Spleen (tissue), 11 donors: ENCODE results near the gene ARSD. TPM values are rescaled to one million over a fixed set of nuclear protein-coding genes. Genes with fewer than 3 reads are reported as not detected.

Experiments
- DNase-seq: peaks from one replicate; pipeline ENCODE4 v3.0.0-alpha.2; 2020
- H3K27ac ChIP-seq, 8 donors: fragments of 200-600 bp; sonication (generic) in 7 of 8; 1 replicate in 4 of 8; 2 replicates in 4 of 8; pipeline versions ENCODE4 v1.5.0 to v1.8.0; 2016 to 2021; ENCODE audit warnings: inconsistent platforms in 4 of 8, mild to moderate bottlenecking in 4 of 8, moderate library complexity in 1 of 8
- H3K27me3 ChIP-seq, 7 donors: fragments of 200-600 bp; sonication (generic) in 6 of 7; replicated peaks in 1 of 7; 1 replicate in 4 of 7; 2 replicates in 3 of 7; pipeline versions ENCODE4 v1.5.0 to v1.8.0; 2016 to 2021; ENCODE audit warnings: inconsistent platforms in 3 of 7, mild to moderate bottlenecking in 1 of 7
- H3K36me3 ChIP-seq, 6 donors: fragments of 200-600 bp; sonication (generic) in 5 of 6; 1 replicate in 4 of 6; 2 replicates in 2 of 6; pipeline versions ENCODE4 v1.5.0 to v1.8.0; 2016 to 2021; ENCODE audit warnings: inconsistent platforms in 2 of 6
- H3K4me1 ChIP-seq, 6 donors: fragments of 200-600 bp; sonication (generic) in 5 of 6; 1 replicate in 3 of 6; 2 replicates in 3 of 6; pipeline versions ENCODE4 v1.5.0 to v1.8.0; 2016 to 2021; ENCODE audit warnings: inconsistent platforms in 3 of 6
- H3K4me3 ChIP-seq, 8 donors: fragments of 200-600 bp; sonication (generic) in 7 of 8; 1 replicate in 4 of 8; 2 replicates in 4 of 8; pipeline versions ENCODE4 v1.5.0 to v1.8.0; 2016 to 2021; ENCODE audit warnings: inconsistent platforms in 4 of 8, mild to moderate bottlenecking in 4 of 8, moderate library complexity in 2 of 8
- H3K9me3 ChIP-seq, 8 donors: fragments of 200-600 bp; sonication (generic) in 7 of 8; 1 replicate in 4 of 8; 2 replicates in 4 of 8; pipeline versions ENCODE4 v1.5.0 to v1.8.0; 2016 to 2021; ENCODE audit warnings: inconsistent platforms in 4 of 8
- POLR2A ChIP-seq, 3 donors: fragments of 450-650 bp; IDR thresholded peaks; one replicate each; pipeline ENCODE4 v1.5.1; 2017; ENCODE audit warnings: antibody characterized with exemption in 3 of 3, mild to moderate bottlenecking in 1 of 3
- POLR2AphosphoS5 ChIP-seq, 3 donors: sonication (generic); formaldehyde crosslinking; IDR thresholded peaks; one replicate each; pipeline ENCODE4 v1.5.1; 2017; ENCODE audit warnings: antibody characterized with exemption in 3 of 3
- WGBS, 5 donors: extraction: QIAGEN DNeasy Blood & Tissue Kit in 3 of 5; methylation state at CpG; one replicate each; pipeline versions ENCODE4 v1.1.5 to v1.1.7; 2013 to 2018; 5-methylcytosine and 5-hydroxymethylcytosine counted together
- intact Hi-C: fragments of 100-400 bp; cut with DNase I; formaldehyde crosslinking; loops from one replicate; pipeline ENCODE4 v1.15.0; 2023; ENCODE audit warnings: low total_unique reads
- polyA plus RNA-seq, 3 donors: library from polyadenylated mRNA; stranded (reverse); fragments of 200-250 nt; gene quantifications; one replicate each; pipeline ENCODE4 v1.2.1, GENCODE V29; 2013
- total RNA-seq, 7 donors: library from RNA; depleted of rRNA in 3 of 7; stranded (reverse); fragments of >200 nt in 3 of 7; fragmentation: NEBNext Ultra II Directional in 4 of 7; extraction: Animal tissue kit (Norgen Biotek cat#: 25700) in 4 of 7; gene quantifications; one replicate each; pipeline versions ENCODE4 v1.1.0 to v1.2.1, GENCODE V29; 2016 to 2021
- TF ChIP-seq, protein P1 (sequence below), 11 experiments: fragments of 200-600 bp in 7 of 11; fragments of 450-650 bp in 4 of 11; sonication (generic) in 4 of 11; IDR thresholded peaks in 8 of 11; conservative IDR thresholded peaks in 3 of 11; 1 replicate in 7 of 11; 2 replicates in 4 of 11; pipeline versions ENCODE4 v1.4.0 to v1.8.0; 2016 to 2021; ENCODE audit warnings: antibody characterized with exemption in 11 of 11, inconsistent platforms in 4 of 11, mild to moderate bottlenecking in 1 of 11
- donor health status: healthy with polysubstance abuse.
- donor health status: DM: no; HTN: no; CAD: no; lungs with moderate emphysema.
- donor health status: DM: no; HTN: no; CAD: no.
- donor health status: Bipolar disorder and iron deficiency.
- donor health status: healthy.
- donor health status: DM: no; HTN: no; CAD: no.
- donor health status: DM: yes; HTN: yes; CAD: no.

ARSD gene
- total and polyA plus RNA-seq, 10 donors, result 2.8 to 22.0 (median 12.8) TPM

DNA sequence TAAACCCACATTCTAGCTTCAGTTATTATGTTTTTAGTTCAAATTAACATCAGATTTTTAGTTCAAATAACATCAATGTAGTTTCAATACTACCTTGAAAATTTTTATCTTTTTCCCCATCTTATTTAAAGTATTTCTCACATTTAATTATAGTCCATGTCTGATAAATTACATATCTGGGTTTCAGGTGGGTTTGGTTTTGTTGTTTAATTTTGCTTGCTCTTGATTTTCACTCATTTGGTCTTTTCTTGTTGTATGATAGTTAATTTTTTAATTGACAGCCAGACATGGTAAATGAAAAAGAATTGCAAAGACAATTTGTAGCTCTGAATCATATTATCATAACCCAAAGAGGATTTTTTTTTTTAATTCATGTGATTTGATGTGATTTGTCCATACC, 58.5 kb downstream of the ARSD start:
- TF ChIP-seq, protein P1, sequence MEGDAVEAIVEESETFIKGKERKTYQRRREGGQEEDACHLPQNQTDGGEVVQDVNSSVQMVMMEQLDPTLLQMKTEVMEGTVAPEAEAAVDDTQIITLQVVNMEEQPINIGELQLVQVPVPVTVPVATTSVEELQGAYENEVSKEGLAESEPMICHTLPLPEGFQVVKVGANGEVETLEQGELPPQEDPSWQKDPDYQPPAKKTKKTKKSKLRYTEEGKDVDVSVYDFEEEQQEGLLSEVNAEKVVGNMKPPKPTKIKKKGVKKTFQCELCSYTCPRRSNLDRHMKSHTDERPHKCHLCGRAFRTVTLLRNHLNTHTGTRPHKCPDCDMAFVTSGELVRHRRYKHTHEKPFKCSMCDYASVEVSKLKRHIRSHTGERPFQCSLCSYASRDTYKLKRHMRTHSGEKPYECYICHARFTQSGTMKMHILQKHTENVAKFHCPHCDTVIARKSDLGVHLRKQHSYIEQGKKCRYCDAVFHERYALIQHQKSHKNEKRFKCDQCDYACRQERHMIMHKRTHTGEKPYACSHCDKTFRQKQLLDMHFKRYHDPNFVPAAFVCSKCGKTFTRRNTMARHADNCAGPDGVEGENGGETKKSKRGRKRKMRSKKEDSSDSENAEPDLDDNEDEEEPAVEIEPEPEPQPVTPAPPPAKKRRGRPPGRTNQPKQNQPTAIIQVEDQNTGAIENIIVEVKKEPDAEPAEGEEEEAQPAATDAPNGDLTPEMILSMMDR (IDR thresholded peaks at IDR 0.05 in 8 of 11, conservative IDR thresholded peaks at IDR 0.05 in 3 of 11), result no peak
- TF ChIP-seq POLR2AphosphoS5 (IDR thresholded peaks at IDR 0.05) (no peak), POLR2A (IDR thresholded peaks at IDR 0.05) (no peak)
- H3K27me3 ChIP-seq, result peaks cover 0 to 4% (median 0%) of the 10 kb centered on the region in 7 donors
- DNase-seq, result no peak
- no peak overlapping the region for H3K4me3 ChIP-seq
- H3K4me1 ChIP-seq, result no peaks in the 10 kb centered on the region
- no peak overlapping the region for H3K27ac ChIP-seq
- H3K36me3 ChIP-seq, result no peaks in the 10 kb centered on the region
- H3K9me3 ChIP-seq, result peaks cover 0 to 15% (median 1%) of the 10 kb centered on the region in 8 donors
- intact Hi-C loops, result no loop called here

DNA sequence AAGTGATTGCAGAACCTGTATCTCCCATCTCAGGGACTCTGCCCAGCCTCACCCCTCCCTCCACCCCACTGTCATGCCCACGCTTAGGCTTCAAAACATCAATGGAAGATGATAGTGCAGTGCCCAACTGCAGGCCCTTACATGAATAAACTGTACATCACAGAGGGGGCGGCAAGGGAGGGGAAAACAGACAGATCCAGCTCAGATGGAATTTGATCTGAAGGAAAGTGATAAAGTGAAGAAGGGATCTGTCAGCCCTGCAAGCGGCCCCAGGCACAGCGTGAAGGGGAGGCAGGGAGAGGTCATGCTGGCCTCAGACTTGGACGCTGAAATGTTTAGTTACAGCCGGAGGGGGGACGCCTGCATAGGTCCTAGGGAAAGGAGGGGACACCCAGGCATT, 61.9 kb downstream of the ARSD start:
- intact Hi-C loops, result no loop called here
- 81 to 95% (median 91%) methylated on average over 7 of the region's 7 CpGs for WGBS, 5 donors
- no peak overlapping the region for H3K27ac ChIP-seq
- peaks cover 0 to 15% (median 1%) of the 10 kb centered on the region in 8 donors for H3K9me3 ChIP-seq
- no peak for TF ChIP-seq POLR2A (IDR thresholded peaks at IDR 0.05)
- TF ChIP-seq POLR2AphosphoS5 (IDR thresholded peaks at IDR 0.05), result no peak
- TF ChIP-seq, protein P1 (IDR thresholded peaks at IDR 0.05 in 8 of 11, conservative IDR thresholded peaks at IDR 0.05 in 3 of 11), result no peak
- H3K4me1 ChIP-seq, result no peaks in the 10 kb centered on the region
- peaks cover 0 to 4% (median 0%) of the 10 kb centered on the region in 7 donors for H3K27me3 ChIP-seq
- H3K4me3 ChIP-seq, result no peak overlapping the region
- DNase-seq, result no peak
- H3K36me3 ChIP-seq, result no peaks in the 10 kb centered on the region

DNA sequence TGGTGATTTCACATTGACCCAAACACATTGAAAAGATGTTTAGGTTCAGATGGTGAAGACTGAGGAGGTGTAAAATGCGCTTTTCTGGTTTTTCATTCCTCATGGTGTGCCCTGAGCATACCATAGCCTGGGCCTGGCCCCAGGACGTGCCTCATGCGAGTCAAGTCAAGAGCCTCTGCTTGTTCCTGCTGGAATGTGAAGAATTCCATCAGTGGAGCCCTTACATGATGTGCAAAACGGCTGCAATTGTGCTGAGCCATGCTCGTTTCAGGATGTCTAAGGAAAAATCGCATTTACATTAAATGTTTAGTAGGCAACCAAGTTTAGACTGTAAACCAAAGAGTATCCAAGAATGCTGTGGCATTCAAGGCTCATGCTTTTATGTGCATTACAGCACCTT, 65.5 kb downstream of the ARSD start:
- Histone ChIP-seq H3K4me3 (no peak overlapping the region), H3K36me3 (no peaks in the 10 kb centered on the region), H3K27ac (no peak overlapping the region), H3K27me3 (peaks cover 0 to 12% (median 0%) of the 10 kb centered on the region in 7 donors), H3K9me3 (no peaks in the 10 kb centered on the region), H3K4me1 (no peaks in the 10 kb centered on the region)
- intact Hi-C loops, result no loop called here
- 65 to 83% (median 66%) methylated on average over 6 of the region's 6 CpGs for WGBS, 5 donors
- TF ChIP-seq, protein P1 (IDR thresholded peaks at IDR 0.05 in 8 of 11, conservative IDR thresholded peaks at IDR 0.05 in 3 of 11), result no peak
- no peak for TF ChIP-seq POLR2AphosphoS5 (IDR thresholded peaks at IDR 0.05)
- no peak for DNase-seq

DNA sequence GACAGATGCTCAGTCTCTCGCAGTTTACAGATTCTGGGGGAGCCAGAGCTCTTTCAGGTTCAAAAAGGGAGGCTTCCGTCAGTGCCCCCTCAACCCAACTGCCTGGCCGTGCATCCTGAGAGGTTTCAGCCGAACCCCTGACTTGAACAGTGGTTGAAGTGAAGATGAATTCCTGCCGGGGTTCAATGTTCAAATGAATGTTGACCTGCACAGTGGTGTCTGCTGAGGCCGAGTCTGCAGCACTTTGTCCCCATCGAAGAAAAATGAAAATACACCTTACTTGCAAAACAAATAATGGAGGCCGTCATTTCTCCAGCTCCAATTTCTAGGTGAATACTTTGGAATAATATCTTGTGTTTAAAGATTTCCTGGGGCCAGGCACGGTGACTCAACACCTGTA, 66.7 kb downstream of the ARSD start:
- intact Hi-C loops, result no loop called here

More for the DNA sequence above, 66.7 kb downstream of the ARSD start:
- peaks cover 0 to 12% (median 0%) of the 10 kb centered on the region in 7 donors for H3K27me3 ChIP-seq
- TF ChIP-seq POLR2A (IDR thresholded peaks at IDR 0.05), result no peak
- TF ChIP-seq, protein P1 (IDR thresholded peaks at IDR 0.05 in 8 of 11, conservative IDR thresholded peaks at IDR 0.05 in 3 of 11), result no peak
- no peak for TF ChIP-seq POLR2AphosphoS5 (IDR thresholded peaks at IDR 0.05)
- WGBS, 5 donors, result 55 to 92% (median 75%) methylated on average over 5 to 9 of the region's 9 CpGs
- no peaks in the 10 kb centered on the region for H3K9me3 ChIP-seq
- H3K27ac ChIP-seq, result no peak overlapping the region
- DNase-seq, result no peak
- no peaks in the 10 kb centered on the region for H3K4me1 ChIP-seq
- no peaks in the 10 kb centered on the region for H3K36me3 ChIP-seq
- no peak overlapping the region for H3K4me3 ChIP-seq
